Transverse colon (tissue), 4 donors: Measurements from ENCODE around the gene CYP27A1.

Experiments
- POLR2A ChIP-seq: fragments of 450-650 bp; IDR thresholded peaks from one replicate; pipeline ENCODE4 v1.6.1; 2016; ENCODE audit warnings: antibody characterized with exemption, mild to moderate bottlenecking, moderate library complexity
- POLR2AphosphoS5 ChIP-seq, 3 donors: sonication (generic); formaldehyde crosslinking; IDR thresholded peaks; one replicate each; pipeline ENCODE4 v1.6.1; 2016; ENCODE audit warnings: antibody characterized with exemption in 3 of 3
- TF ChIP-seq, protein P1 (sequence below), 5 experiments: fragments of 200-600 bp in 3 of 5; fragments of 450-650 bp in 2 of 5; sonication (generic) in 3 of 5; IDR thresholded peaks; 1 replicate in 2 of 5; 2 replicates in 3 of 5; pipeline ENCODE4 v1.5.1; 2016 to 2017; ENCODE audit warnings: antibody characterized with exemption in 5 of 5, inconsistent platforms in 3 of 5, mild to moderate bottlenecking in 2 of 5, moderate library complexity in 1 of 5

DNA sequence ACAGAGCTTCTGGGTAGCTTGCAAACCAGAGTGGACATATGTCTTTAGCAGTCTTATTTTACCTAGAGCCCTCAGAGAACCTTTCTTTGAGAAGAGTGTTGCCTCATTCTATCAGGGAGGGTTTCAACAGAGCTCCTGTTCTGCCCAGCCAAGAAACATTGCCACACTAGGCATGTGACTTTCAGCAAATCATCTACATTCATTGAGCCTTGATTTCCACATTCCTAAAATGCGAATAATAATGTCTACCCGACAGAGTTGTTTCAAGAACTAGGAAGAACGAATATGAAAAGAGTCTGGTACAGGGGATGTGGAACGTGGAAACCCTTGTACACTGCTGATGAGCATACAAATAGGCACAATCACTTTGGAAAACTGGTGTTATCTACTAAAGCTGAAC, 57.5 kb downstream of the CYP27A1 start:
- TF ChIP-seq POLR2A (no peak), POLR2AphosphoS5 (IDR thresholded peaks at IDR 0.05) (no peak)
- TF ChIP-seq, protein P1, sequence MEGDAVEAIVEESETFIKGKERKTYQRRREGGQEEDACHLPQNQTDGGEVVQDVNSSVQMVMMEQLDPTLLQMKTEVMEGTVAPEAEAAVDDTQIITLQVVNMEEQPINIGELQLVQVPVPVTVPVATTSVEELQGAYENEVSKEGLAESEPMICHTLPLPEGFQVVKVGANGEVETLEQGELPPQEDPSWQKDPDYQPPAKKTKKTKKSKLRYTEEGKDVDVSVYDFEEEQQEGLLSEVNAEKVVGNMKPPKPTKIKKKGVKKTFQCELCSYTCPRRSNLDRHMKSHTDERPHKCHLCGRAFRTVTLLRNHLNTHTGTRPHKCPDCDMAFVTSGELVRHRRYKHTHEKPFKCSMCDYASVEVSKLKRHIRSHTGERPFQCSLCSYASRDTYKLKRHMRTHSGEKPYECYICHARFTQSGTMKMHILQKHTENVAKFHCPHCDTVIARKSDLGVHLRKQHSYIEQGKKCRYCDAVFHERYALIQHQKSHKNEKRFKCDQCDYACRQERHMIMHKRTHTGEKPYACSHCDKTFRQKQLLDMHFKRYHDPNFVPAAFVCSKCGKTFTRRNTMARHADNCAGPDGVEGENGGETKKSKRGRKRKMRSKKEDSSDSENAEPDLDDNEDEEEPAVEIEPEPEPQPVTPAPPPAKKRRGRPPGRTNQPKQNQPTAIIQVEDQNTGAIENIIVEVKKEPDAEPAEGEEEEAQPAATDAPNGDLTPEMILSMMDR (IDR thresholded peaks at IDR 0.05), result no peak
